PC-9 (cell line): ENCODE results near the gene SLC4A11. TPM values are rescaled to one million over a fixed set of nuclear protein-coding genes. Genes with fewer than 3 reads are reported as not detected.

Experiments used
- BruUV-seq: library from RNA; stranded (reverse); fragments of 400-500 nt; replicated peaks from 2 replicates; lab custom pipeline; 2021; lab: Mats Ljungman, UMichigan
- CTCF ChIA-PET: fragments of 300-600 bp; sonication (Branson Sonifier 250); formaldehyde crosslinking; loops from one replicate; lab custom pipeline; 2022; ENCODE audit warnings: antibody characterized with exemption; lab: Charles Lee
- POLR2A ChIA-PET: fragments of 300-600 bp; sonication (Branson Sonifier 250); formaldehyde crosslinking; loops from one replicate; lab custom pipeline; 2022; ENCODE audit warnings: antibody characterized with exemption; ENCODE audit not compliant: unreplicated experiment; lab: Charles Lee
- DNase-seq, 2 experiments: peaks; one replicate each; pipeline versions ENCODE4 v3.0.0 to v3.0.0-alpha.2; 2015 to 2022; ENCODE audit warnings: mixed read lengths in 1 of 2
- H2AFZ ChIP-seq: fragments of 200-600 bp; sonication (generic); 2 replicates; pipeline ENCODE4 v1.8.1; 2017; ENCODE audit warnings: antibody characterized with exemption
- H3F3A ChIP-seq: fragments of 200-600 bp; sonication (generic); 2 replicates; pipeline ENCODE4 v1.8.1; 2017; ENCODE audit warnings: antibody characterized with exemption, mild to moderate bottlenecking, low read depth; ENCODE audit not compliant: insufficient read depth
- H3K27ac ChIP-seq: fragments of 200-600 bp; sonication (generic); 2 replicates; pipeline ENCODE4 v1.6.1; 2016; ENCODE audit warnings: mixed run types
- H3K27me3 ChIP-seq: fragments of 200-600 bp; sonication (generic); 2 replicates; pipeline ENCODE4 v1.6.1; 2016; ENCODE audit warnings: low read depth, mixed run types; ENCODE audit not compliant: insufficient read depth
- H3K36me3 ChIP-seq: fragments of 200-600 bp; sonication (generic); 2 replicates; pipeline ENCODE4 v1.6.1; 2016; ENCODE audit warnings: low read depth, mixed run types
- H3K4me1 ChIP-seq: fragments of 200-600 bp; sonication (generic); replicated peaks from 2 replicates; pipeline ENCODE4 v1.6.1; 2016; ENCODE audit warnings: mixed run types; ENCODE audit not compliant: insufficient read depth
- H3K4me2 ChIP-seq: fragments of 200-600 bp; sonication (generic); 2 replicates; pipeline ENCODE4 v1.6.1; 2017; ENCODE audit warnings: mixed run types
- H3K4me3 ChIP-seq: fragments of 200-600 bp; sonication (generic); 2 replicates; pipeline ENCODE4 v1.6.1; 2016; ENCODE audit warnings: mixed run types
- H3K79me2 ChIP-seq: fragments of 200-600 bp; sonication (generic); 2 replicates; pipeline ENCODE4 v1.6.1; 2017; ENCODE audit warnings: low read depth, mixed run types
- H3K9me2 ChIP-seq: fragments of 200-600 bp; sonication (generic); 2 replicates; pipeline ENCODE4 v1.8.1; 2017; ENCODE audit warnings: mild to moderate bottlenecking; ENCODE audit not compliant: insufficient read depth
- H3K9me3 ChIP-seq: fragments of 200-600 bp; sonication (generic); 2 replicates; pipeline ENCODE4 v1.8.1; 2016; ENCODE audit warnings: low read depth; ENCODE audit not compliant: insufficient read depth
- H4K20me1 ChIP-seq: fragments of 200-600 bp; sonication (generic); 2 replicates; pipeline ENCODE4 v1.8.1; 2017; ENCODE audit not compliant: insufficient read depth
- EZH2 ChIP-seq: fragments of 200-600 bp; sonication (generic); IDR thresholded peaks from 2 replicates; pipeline ENCODE4 v1.8.0; 2017; ENCODE audit warnings: antibody characterized with exemption, low read depth
- intact Hi-C: fragments of 100-400 bp; cut with micrococcal nuclease; formaldehyde crosslinking; loops from one replicate; pipeline ENCODE4 v1.10.0; 2022; ENCODE audit not compliant: unreplicated experiment
- total RNA-seq: library from RNA; stranded (reverse); gene quantifications from 2 replicates; pipeline ENCODE4 v1.2.3, GENCODE V29; 2021
- TF ChIP-seq, protein P1 (sequence below): fragments of 200-600 bp; sonication (generic); conservative IDR thresholded peaks from 2 replicates; pipeline ENCODE4 v1.6.1; 2017; ENCODE audit warnings: mixed run types, antibody characterized with exemption, mild to moderate bottlenecking, moderate library complexity

SLC4A11 gene
- total RNA-seq, 1 experiment from 2014 or later, result 46.1 TPM

- DNase-seq, result no peak
- no peaks in the 10 kb centered on the region for H3F3A ChIP-seq
- H3K79me2 ChIP-seq, result no peaks in the 10 kb centered on the region
- H3K27ac ChIP-seq, result no peak overlapping the region
- ChIA-PET CTCF (interaction anchor here (0.6 to 0.7 kb wide), 2 partner anchors 9 to 510 kb away, joined by 3 to 14 read pairs; no protein-coding TSS in a partner anchor), POLR2A (no interaction called here)
- TF ChIP-seq EZH2, result no peak
- TF ChIP-seq, protein P1, sequence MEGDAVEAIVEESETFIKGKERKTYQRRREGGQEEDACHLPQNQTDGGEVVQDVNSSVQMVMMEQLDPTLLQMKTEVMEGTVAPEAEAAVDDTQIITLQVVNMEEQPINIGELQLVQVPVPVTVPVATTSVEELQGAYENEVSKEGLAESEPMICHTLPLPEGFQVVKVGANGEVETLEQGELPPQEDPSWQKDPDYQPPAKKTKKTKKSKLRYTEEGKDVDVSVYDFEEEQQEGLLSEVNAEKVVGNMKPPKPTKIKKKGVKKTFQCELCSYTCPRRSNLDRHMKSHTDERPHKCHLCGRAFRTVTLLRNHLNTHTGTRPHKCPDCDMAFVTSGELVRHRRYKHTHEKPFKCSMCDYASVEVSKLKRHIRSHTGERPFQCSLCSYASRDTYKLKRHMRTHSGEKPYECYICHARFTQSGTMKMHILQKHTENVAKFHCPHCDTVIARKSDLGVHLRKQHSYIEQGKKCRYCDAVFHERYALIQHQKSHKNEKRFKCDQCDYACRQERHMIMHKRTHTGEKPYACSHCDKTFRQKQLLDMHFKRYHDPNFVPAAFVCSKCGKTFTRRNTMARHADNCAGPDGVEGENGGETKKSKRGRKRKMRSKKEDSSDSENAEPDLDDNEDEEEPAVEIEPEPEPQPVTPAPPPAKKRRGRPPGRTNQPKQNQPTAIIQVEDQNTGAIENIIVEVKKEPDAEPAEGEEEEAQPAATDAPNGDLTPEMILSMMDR, result no peak
- H3K4me3 ChIP-seq, result no peak overlapping the region
- BruUV-seq, result no TSS peak
- H3K27me3 ChIP-seq, result no peaks in the 10 kb centered on the region
- H3K9me2 ChIP-seq, result no peaks in the 10 kb centered on the region
- intact Hi-C loops, result no loop called here
- H4K20me1 ChIP-seq, result no peaks in the 10 kb centered on the region
- no peak overlapping the region for H3K4me2 ChIP-seq
- H3K4me1 ChIP-seq, result no peaks in the 10 kb centered on the region
- no peak overlapping the region for H2AFZ ChIP-seq
- no peaks in the 10 kb centered on the region for H3K36me3 ChIP-seq
- H3K9me3 ChIP-seq, result no peaks in the 10 kb centered on the region
These were observed 38.9 kb upstream of the SLC4A11 start for GRCh38 chr20:3277686-3278465.

DNA sequence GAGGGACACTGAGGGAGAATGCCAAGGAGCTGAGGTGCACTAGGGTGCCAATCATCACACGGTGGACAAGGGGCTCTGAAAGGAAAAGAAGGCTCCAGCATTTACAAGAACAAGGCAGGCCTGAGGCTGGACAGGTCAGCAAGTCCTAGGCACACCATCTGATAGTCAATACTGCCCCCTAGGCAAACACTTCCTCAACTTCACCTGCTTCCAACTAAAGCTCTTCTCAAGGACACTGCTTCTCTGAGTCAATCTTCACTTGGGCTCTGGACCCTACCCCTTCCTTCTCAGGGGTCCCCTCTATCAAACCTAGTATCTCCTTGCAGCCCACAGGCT lies 37.7 kb upstream of the SLC4A11 start:
- CTCF ChIA-PET, result no interaction called here

DNA sequence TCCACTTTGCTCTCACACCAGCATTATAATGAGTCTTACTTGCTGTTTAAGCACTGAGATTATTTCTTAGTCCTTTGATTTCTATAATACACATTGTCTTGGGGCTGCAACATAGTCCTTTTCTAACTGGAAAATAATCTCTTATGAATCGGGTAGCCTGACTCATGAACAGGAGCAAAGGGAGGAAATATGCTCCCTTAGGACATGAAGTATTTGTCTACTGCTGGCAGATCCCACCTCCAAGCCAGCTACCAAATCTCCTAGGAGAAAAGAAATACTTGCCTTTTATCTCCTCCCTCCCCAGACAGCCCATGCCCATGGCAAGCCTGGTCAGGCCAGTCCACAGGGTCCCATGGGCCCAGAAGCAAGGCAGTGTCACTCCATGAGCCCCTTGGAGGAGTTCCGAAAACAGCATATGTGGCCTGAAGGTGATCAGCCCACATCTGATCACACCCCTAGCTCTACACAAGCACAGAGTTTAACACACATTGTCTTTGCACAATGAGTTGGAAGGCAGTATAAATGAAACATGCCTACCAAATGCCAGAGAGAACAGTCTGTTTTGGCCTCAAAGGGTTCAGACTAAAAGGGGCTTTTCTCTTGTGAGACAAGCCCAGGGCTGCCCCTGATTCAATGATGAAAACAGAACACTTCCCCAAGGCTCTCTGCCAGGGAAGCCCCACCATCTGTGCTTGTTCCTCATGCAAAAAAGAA lies 37.1 kb upstream of the SLC4A11 start:
- TF ChIP-seq EZH2, result no peak
- TF ChIP-seq, protein P1, result no peak

More for the DNA sequence above, 37.7 kb upstream of the SLC4A11 start:
- no peaks in the 10 kb centered on the region for H3K4me1 ChIP-seq
- no peaks in the 10 kb centered on the region for H4K20me1 ChIP-seq
- no peak overlapping the region for H2AFZ ChIP-seq
- H3F3A ChIP-seq, result no peaks in the 10 kb centered on the region
- no peaks in the 10 kb centered on the region for H3K9me2 ChIP-seq
- peak in 1 of 2 experiments; percentile 36 for DNase-seq
- TF ChIP-seq, protein P1, result peak; percentile 65
- no peak for TF ChIP-seq EZH2
- intact Hi-C loops, result loop anchor here (1.0 kb wide), 2 partner anchors 58 to 222 kb away; no protein-coding TSS in a partner anchor
- no peak overlapping the region for H3K4me2 ChIP-seq
- no peaks in the 10 kb centered on the region for H3K9me3 ChIP-seq
- no peaks in the 10 kb centered on the region for H3K27me3 ChIP-seq
- no peak overlapping the region for H3K27ac ChIP-seq
- POLR2A ChIA-PET, result interaction anchor here (0.5 to 0.6 kb wide), 2 partner anchors 59 to 411 kb away, joined by 3 to 6 read pairs; no protein-coding TSS in a partner anchor
- H3K79me2 ChIP-seq, result no peaks in the 10 kb centered on the region
- BruUV-seq, result no TSS peak
- H3K36me3 ChIP-seq, result no peaks in the 10 kb centered on the region
- no peak overlapping the region for H3K4me3 ChIP-seq

More for the DNA sequence above, 37.1 kb upstream of the SLC4A11 start:
- H3K4me2 ChIP-seq, result no peak overlapping the region
- intact Hi-C loops, result loop anchor here (1.0 kb wide), 2 partner anchors 58 to 222 kb away; no protein-coding TSS in a partner anchor
- H2AFZ ChIP-seq, result no peak overlapping the region
- H4K20me1 ChIP-seq, result no peaks in the 10 kb centered on the region
- ChIA-PET CTCF (interaction anchor here (0.7 kb wide), 1 partner anchor 57 kb away, joined by 3 read pairs; no protein-coding TSS in a partner anchor), POLR2A (interaction anchor here (0.5 kb wide), 1 partner anchor 411 kb away, joined by 3 read pairs; no protein-coding TSS in a partner anchor)
- no peaks in the 10 kb centered on the region for H3K27me3 ChIP-seq
- H3K4me1 ChIP-seq, result no peaks in the 10 kb centered on the region
- H3K9me2 ChIP-seq, result no peaks in the 10 kb centered on the region
- DNase-seq, result no peak
- H3F3A ChIP-seq, result no peaks in the 10 kb centered on the region
- no peaks in the 10 kb centered on the region for H3K9me3 ChIP-seq
- H3K27ac ChIP-seq, result no peak overlapping the region
- no TSS peak for BruUV-seq
- no peaks in the 10 kb centered on the region for H3K36me3 ChIP-seq
- H3K79me2 ChIP-seq, result no peaks in the 10 kb centered on the region
- H3K4me3 ChIP-seq, result no peak overlapping the region
